K562 (cell line): Measurements from ENCODE around the gene ZW10. TPM values are rescaled to one million over a fixed set of nuclear protein-coding genes. Genes with fewer than 3 reads are reported as not detected.

ENCODE experiments used
- ATAC-seq: fragments of 200-7000 bp; cut with Tn5 transposase; 3 replicates; pipeline ENCODE4 v1.9.1; 2020; ENCODE audit warnings: moderate library complexity
- BruUV-seq: library from RNA; stranded (reverse); fragments of 400-500 nt; replicated peaks from 2 replicates; lab custom pipeline; 2021; lab: Mats Ljungman, UMichigan
- CTCF ChIA-PET: fragments of 300-600 bp; formaldehyde crosslinking; extraction: SDS; loops from one replicate; lab custom pipeline; 2021; ENCODE audit warnings: low intra/inter-chr PET ratio; lab: Yijun Ruan, JAX
- POLR2A ChIA-PET: fragments of 300-600, 350-650 bp; sonication (Branson Sonifier 250); formaldehyde crosslinking; extraction: SDS; loops from one replicate; lab custom pipeline; 2021; ENCODE audit warnings: antibody characterized with exemption, inconsistent platforms; lab: Yijun Ruan, JAX
- DNase-seq, 4 experiments: peaks; one replicate each; pipeline versions ENCODE4 v3.0.0 to v3.0.0-alpha.2; 2011 to 2018; ENCODE audit warnings: low spot score in 3 of 4, mixed read lengths in 3 of 4; ENCODE audit errors: extremely low read depth in 1 of 4
- FAIRE-seq: peaks from 2 replicates; lab custom pipeline; 2011; peaks lifted over from hg19 to GRCh38; lab: Jason Lieb, UNC
- H2AFZ ChIP-seq: 2 replicates; pipeline ENCODE4 v1.6.0; 2011; ENCODE audit warnings: low read depth, low read length, control low read depth, inconsistent platforms
- H3K27ac ChIP-seq: fragments of 200-600 bp; 3 replicates; pipeline ENCODE4 v1.8.0; 2011; ENCODE audit warnings: low read depth, mild to moderate bottlenecking, control low read depth, inconsistent platforms, low read length, moderate library complexity, mixed read lengths; ENCODE audit errors: extremely low read depth
- H3K27me3 ChIP-seq, 2 experiments: fragments of 300-600 bp in 1 of 2; 2 replicates in 1 of 2; 3 replicates in 1 of 2; pipeline versions ENCODE4 v1.6.0 to v1.8.0; 2011; ENCODE audit warnings: inconsistent platforms in 2 of 2, low read length in 2 of 2, mild to moderate bottlenecking in 1 of 2, mixed read lengths in 1 of 2, moderate library complexity in 1 of 2; ENCODE audit not compliant: control insufficient read depth in 2 of 2, insufficient read depth in 2 of 2
- H3K36me3 ChIP-seq: fragments of 300-600 bp; 3 replicates; pipeline ENCODE4 v1.8.0; 2011; ENCODE audit warnings: mild to moderate bottlenecking, low read length, inconsistent platforms; ENCODE audit not compliant: control insufficient read depth, insufficient read depth
- H3K4me1 ChIP-seq, 2 experiments: fragments of 200-600 bp in 1 of 2; replicated peaks in 1 of 2; 2 replicates in 1 of 2; 3 replicates in 1 of 2; pipeline versions ENCODE4 v1.5.1 to v1.8.0; 2011; ENCODE audit warnings: inconsistent platforms in 2 of 2, low read length in 2 of 2, mild to moderate bottlenecking in 1 of 2, mixed read lengths in 1 of 2, moderate library complexity in 1 of 2; ENCODE audit not compliant: control insufficient read depth in 2 of 2, insufficient read depth in 2 of 2
- H3K4me2 ChIP-seq: 2 replicates; pipeline ENCODE4 v1.6.1; 2011; ENCODE audit warnings: low read length, control low read depth, inconsistent platforms, mixed read lengths; ENCODE audit not compliant: insufficient read depth
- H3K4me3 ChIP-seq: fragments of 200-600 bp; sonication (generic), shearing (Covaris generic); 2 replicates; pipeline ENCODE4 v1.5.1; 2016; ENCODE audit warnings: control low read depth, inconsistent platforms
- H3K79me2 ChIP-seq: fragments of 200-600 bp; 3 replicates; pipeline ENCODE4 v1.8.0; 2011; ENCODE audit warnings: low read length, inconsistent platforms; ENCODE audit not compliant: control insufficient read depth, insufficient read depth
- H3K9ac ChIP-seq, 2 experiments: 2 replicates each; pipeline versions ENCODE4 v1.6.0 to v1.6.1; 2011; ENCODE audit warnings: low read depth in 2 of 2, low read length in 2 of 2, control low read depth in 1 of 2, inconsistent platforms in 1 of 2, mild to moderate bottlenecking in 1 of 2, mixed read lengths in 1 of 2; ENCODE audit not compliant: insufficient read depth in 1 of 2
- H3K9me1 ChIP-seq: one replicate; pipeline ENCODE4 v1.6.0; 2011; ENCODE audit warnings: inconsistent platforms, mild to moderate bottlenecking, low read length, moderate library complexity; ENCODE audit not compliant: control insufficient read depth, insufficient read depth
- H3K9me3 ChIP-seq: replicated peaks from 2 replicates; pipeline ENCODE4 v1.5.1; 2011; ENCODE audit warnings: low read depth, low read length, inconsistent platforms; ENCODE audit not compliant: control insufficient read depth, insufficient read depth
- H4K20me1 ChIP-seq: replicated peaks from 2 replicates; pipeline ENCODE4 v1.6.1; 2011; ENCODE audit warnings: low read length, inconsistent platforms, mixed read lengths; ENCODE audit not compliant: control insufficient read depth, insufficient read depth
- ARNT ChIP-seq, 2 experiments: fragments of 450-650 bp; IDR thresholded peaks; 2 replicates each; pipeline ENCODE4 v1.6.1; 2016; ENCODE audit warnings: mild to moderate bottlenecking in 1 of 2
- DMBX1 ChIP-seq: fragments of 250-450 bp; sonication (Bioruptor Pico); IDR thresholded peaks from 2 replicates; pipeline ENCODE4 v1.8.0; 2022; ENCODE audit warnings: inconsistent platforms, mild to moderate bottlenecking, moderate library complexity, borderline replicate concordance
- HDAC1 ChIP-seq, 2 experiments: fragments of 450-650 bp; IDR thresholded peaks; 2 replicates each; pipeline ENCODE4 v1.6.1; 2016 to 2017; ENCODE audit warnings: inconsistent platforms in 1 of 2, mild to moderate bottlenecking in 1 of 2, moderate library complexity in 1 of 2
- HDAC2 ChIP-seq: fragments of 450-650 bp; IDR thresholded peaks from 2 replicates; pipeline ENCODE4 v1.6.1; 2016; ENCODE audit warnings: mild to moderate bottlenecking
- MAFK ChIP-seq: IDR thresholded peaks from 2 replicates; pipeline ENCODE4 v1.6.1; 2011; ENCODE audit warnings: low read length, improper control_type of control experiment
- POU5F1 ChIP-seq: fragments of 150-350 bp; IDR thresholded peaks from 2 replicates; pipeline ENCODE4 v1.6.1; 2014; ENCODE audit warnings: borderline replicate concordance, low read length, low read depth, mild to moderate bottlenecking; ENCODE audit not compliant: partially characterized antibody
- TOE1 ChIP-seq, 2 experiments: fragments of 450-650 bp in 1 of 2; sonication (generic) in 1 of 2; formaldehyde crosslinking in 1 of 2; IDR thresholded peaks; 2 replicates each; pipeline versions ENCODE4 v1.7.1 to v1.8.0; 2016 to 2022; ENCODE audit warnings: borderline replicate concordance in 2 of 2, mild to moderate bottlenecking in 2 of 2, antibody characterized with exemption in 1 of 2, inconsistent platforms in 1 of 2, low read depth in 1 of 2, missing genetic modification reagents in 1 of 2, moderate library complexity in 1 of 2
- ZKSCAN1 ChIP-seq: fragments of 150-350 bp; IDR thresholded peaks from 2 replicates; pipeline ENCODE4 v1.6.1; 2016; ENCODE audit warnings: low read depth, low read length
- WGBS: fragments of 100-300 bp; shearing (Covaris generic); methylation state at CpG from one replicate; pipeline ENCODE4 v1.1.6; 2016; ENCODE audit warnings: low coverage, mixed read lengths; ENCODE audit not compliant: insufficient coverage; ENCODE audit errors: missing lambda C conversion rate; 5-methylcytosine and 5-hydroxymethylcytosine counted together
- in situ Hi-C: fragments of 300-500 bp; cut with MboI; formaldehyde crosslinking; loops from 4 replicates; pipeline ENCODE4 v1.15.0; 2018; ENCODE audit warnings: inconsistent platforms, mixed read lengths
- intact Hi-C: fragments of 100-400 bp; cut with micrococcal nuclease; formaldehyde crosslinking; loops from 2 replicates; pipeline ENCODE4 v1.14.2; 2022
- polyA plus RNA-seq, 8 experiments: library from polyadenylated mRNA; depleted of rRNA in 4 of 8; stranded (reverse) in 5 of 8; unstranded in 3 of 8; fragments of >200 nt; fragmentation: Nextera tagmentation in 2 of 8; fragmentation: Illumina TruSeq in 1 of 8; extraction: Ambion mirVana in 2 of 8; extraction: Trizol in 1 of 8; gene quantifications; 2 replicates each; pipeline versions ENCODE4 v1.2.1 to v1.2.3, GENCODE V29; 2011 to 2014; ENCODE audit warnings: inconsistent platforms in 1 of 8, missing spikeins in 1 of 8
- total RNA-seq, 7 experiments: library from RNA; depleted of rRNA in 6 of 7; stranded (reverse); fragments of >200 nt in 6 of 7; fragmentation: Illumina TruSeq in 2 of 7; extraction: Trizol in 2 of 7; gene quantifications; 2 replicates each; pipeline versions ENCODE4 v1.2.1 to v1.2.3, GENCODE V29; 2011 to 2021; ENCODE audit warnings: low replicate concordance in 1 of 7

The ZW10 gene
- total and polyA plus RNA-seq, 9 of the 15 experiments (the other 6 are each of a cell fraction or from before 2014, with no cell fraction given), result 9.4 to 37.7 (median 25.0) TPM

- TF ChIP-seq TOE1 (IDR thresholded peaks at IDR 0.05; ENCODE audit: borderline replicate concordance) (no peak), TOE1 (CRISPR knock-in tag; IDR thresholded peaks at IDR 0.05; ENCODE audit: borderline replicate concordance, low read depth) (no peak), POU5F1 (no peak)
Measured at GRCh38 chr11:113685654-113686359, 87.7 kb downstream of the ZW10 start (continued).

GRCh38 chr11:113684496-113684895, 89.0 kb downstream of the ZW10 start:
- Histone ChIP-seq H3K4me1 (peaks cover 28 to 29% of the 10 kb centered on the region in 2 experiments), H3K36me3 (no peaks in the 10 kb centered on the region), H3K27me3 (no peaks in the 10 kb centered on the region), H3K27ac (no peak overlapping the region), H3K4me2 (no peak overlapping the region), H3K4me3 (no peak overlapping the region), H4K20me1 (no peaks in the 10 kb centered on the region), H3K9ac (no peak overlapping the region), H2AFZ (no peak overlapping the region), H3K79me2 (no peaks in the 10 kb centered on the region)
- POLR2A ChIA-PET, result interaction anchor here (0.7 kb wide), 1 partner anchor 9 kb away, joined by 3 read pairs; no protein-coding TSS in a partner anchor
- 39% methylated on average over 5 of the region's 5 CpGs for WGBS
- in situ Hi-C loops, result no loop called here
- FAIRE-seq, result no peak
- ATAC-seq, result no peak
- no TSS peak for BruUV-seq
- intact Hi-C loops, result no loop called here
- no peak for TF ChIP-seq HDAC2
- no peak for TF ChIP-seq ARNT (IDR thresholded peaks at IDR 0.05)
- no peak for TF ChIP-seq ZKSCAN1
- TF ChIP-seq DMBX1, result no peak
- TF ChIP-seq MAFK, result no peak
- TF ChIP-seq HDAC1 (IDR thresholded peaks at IDR 0.05), result no peak
- TF ChIP-seq, all 486 proteins: peak for 0
- H3K9me3 ChIP-seq, result no peaks in the 10 kb centered on the region
- CTCF ChIA-PET, result no interaction called here
- no peaks in the 10 kb centered on the region for H3K9me1 ChIP-seq
- DNase-seq, result no peak
